IPS-11a (cell line): Measurements from ENCODE around the gene PRKG1.
"Not testable (repeated sequence)": the region's sequence is repeated elsewhere in the genome, so short reads cannot be mapped to it uniquely, and the experiment has no call there.

Source experiments
- H3K4me3 ChIP-seq: one replicate; pipeline ENCODE4 v1.5.1; 2013; ENCODE audit warnings: low read depth, low read length, control low read depth

PRKG1 gene

GRCh38 chr10:51168086-51168815 lies 94.0 kb downstream of the PRKG1 start:
- no peak overlapping the region for H3K4me3 ChIP-seq

GRCh38 chr10:51169111-51169510 lies 94.8 kb downstream of the PRKG1 start:
- H3K4me3 ChIP-seq = no peak overlapping the region

- no peak overlapping the region for H3K4me3 ChIP-seq
Observed at GRCh38 chr10:51170518-51171245, 96.4 kb downstream of the PRKG1 start.

- H3K4me3 ChIP-seq = no peak overlapping the region
Observed at GRCh38 chr10:51171946-51172345, 97.7 kb downstream of the PRKG1 start.

- no peak overlapping the region for H3K4me3 ChIP-seq
Observed at GRCh38 chr10:51176976-51177695, 102.8 kb downstream of the PRKG1 start.

GRCh38 chr10:51178634-51179033 lies 104.3 kb downstream of the PRKG1 start:
- no peak overlapping the region for H3K4me3 ChIP-seq

- no peak overlapping the region for H3K4me3 ChIP-seq
Observed at GRCh38 chr10:51180141-51180540, 105.9 kb downstream of the PRKG1 start.

GRCh38 chr10:51183783-51184182 lies 109.5 kb downstream of the PRKG1 start:
- H3K4me3 ChIP-seq = no peak overlapping the region

- no peak overlapping the region for H3K4me3 ChIP-seq
Observed at GRCh38 chr10:51186361-51186760, 112.1 kb downstream of the PRKG1 start.

GRCh38 chr10:51188008-51188407 lies 113.7 kb downstream of the PRKG1 start:
- no peak overlapping the region for H3K4me3 ChIP-seq

GRCh38 chr10:51188866-51189265 lies 114.6 kb downstream of the PRKG1 start:
- H3K4me3 ChIP-seq = no peak overlapping the region

GRCh38 chr10:51196508-51197175 lies 122.4 kb downstream of the PRKG1 start:
- no peak overlapping the region for H3K4me3 ChIP-seq

GRCh38 chr10:51198170-51198569 lies 123.9 kb downstream of the PRKG1 start:
- H3K4me3 ChIP-seq = no peak overlapping the region

GRCh38 chr10:51201947-51202346 lies 127.7 kb downstream of the PRKG1 start:
- no peak overlapping the region for H3K4me3 ChIP-seq

GRCh38 chr10:51203359-51203758 lies 129.1 kb downstream of the PRKG1 start:
- H3K4me3 ChIP-seq = no peak overlapping the region

GRCh38 chr10:51204066-51204465 lies 129.8 kb downstream of the PRKG1 start:
- H3K4me3 ChIP-seq = no peak overlapping the region

- H3K4me3 ChIP-seq = no peak overlapping the region
Observed at GRCh38 chr10:51204701-51205100, 130.4 kb downstream of the PRKG1 start.

GRCh38 chr10:51206500-51206899 lies 132.2 kb downstream of the PRKG1 start:
- H3K4me3 ChIP-seq = no peak overlapping the region

- not testable (repeated sequence) for H3K4me3 ChIP-seq
Observed at GRCh38 chr10:51212937-51213336, 138.7 kb downstream of the PRKG1 start.

GRCh38 chr10:51214207-51215196 lies 140.2 kb downstream of the PRKG1 start:
- no peak overlapping the region for H3K4me3 ChIP-seq
